Uterus (tissue), 4 donors: ENCODE results near the gene PLIN5. TPM values are rescaled to one million over a fixed set of nuclear protein-coding genes. Genes with fewer than 3 reads are reported as not detected.

Experiments
- DNase-seq, 2 donors: peaks; one replicate each; pipeline ENCODE4 v3.0.0-alpha.2; 2019 to 2020
- H3K27ac ChIP-seq, 2 donors: fragments of 200-600 bp; sonication (generic); 1 replicate in 1 of 2; 2 replicates in 1 of 2; pipeline ENCODE4 v1.5.1; 2016 to 2018
- H3K27me3 ChIP-seq, 2 donors: fragments of 200-600 bp; sonication (generic); one replicate each; pipeline ENCODE4 v1.5.1; 2018 to 2019; ENCODE audit warnings: control low read depth in 1 of 2
- H3K36me3 ChIP-seq, 2 donors: fragments of 200-600 bp; sonication (generic); one replicate each; pipeline ENCODE4 v1.5.1; 2019; ENCODE audit warnings: control low read depth in 1 of 2
- H3K4me1 ChIP-seq, 2 donors: fragments of 200-600 bp; sonication (generic); one replicate each; pipeline ENCODE4 v1.5.1; 2018 to 2019; ENCODE audit warnings: control low read depth in 1 of 2
- H3K4me3 ChIP-seq, 2 donors: fragments of 200-600 bp; sonication (generic); 1 replicate in 1 of 2; 2 replicates in 1 of 2; pipeline ENCODE4 v1.5.1; 2018 to 2019; ENCODE audit warnings: mild to moderate bottlenecking in 1 of 2
- H3K9me3 ChIP-seq, 2 donors: fragments of 200-600 bp; sonication (generic); one replicate each; pipeline ENCODE4 v1.5.1; 2019; ENCODE audit warnings: control low read depth in 1 of 2
- POLR2A ChIP-seq, 2 donors: fragments of 450-650 bp; IDR thresholded peaks; one replicate each; pipeline ENCODE4 v1.6.1; 2016; ENCODE audit warnings: antibody characterized with exemption in 2 of 2, mild to moderate bottlenecking in 1 of 2, moderate library complexity in 1 of 2
- intact Hi-C: fragments of 100-400 bp; cut with DNase I; formaldehyde crosslinking; loops from one replicate; pipeline ENCODE4 v1.15.1; 2023; ENCODE audit warnings: low total_unique reads
- total RNA-seq, 4 donors: library from RNA; depleted of rRNA in 3 of 4; stranded (reverse); fragments of >200 nt in 3 of 4; gene quantifications; one replicate each; pipeline versions ENCODE4 v1.1.0 to v1.2.4, GENCODE V29; 2014 to 2023
- TF ChIP-seq, protein P1 (sequence below), 4 experiments: fragments of 200-600 bp in 2 of 4; fragments of 450-650 bp in 2 of 4; sonication (generic) in 2 of 4; IDR thresholded peaks; one replicate each; pipeline ENCODE4 v1.5.1; 2016 to 2019; ENCODE audit warnings: antibody characterized with exemption in 4 of 4, mild to moderate bottlenecking in 2 of 4, moderate library complexity in 1 of 4
- donor health status: DM: yes; HTN: yes; CAD: no.

The PLIN5 gene
- total RNA-seq, 4 donors from 2014 or later = 1.5 to 11.1 (median 3.0) TPM

DNA sequence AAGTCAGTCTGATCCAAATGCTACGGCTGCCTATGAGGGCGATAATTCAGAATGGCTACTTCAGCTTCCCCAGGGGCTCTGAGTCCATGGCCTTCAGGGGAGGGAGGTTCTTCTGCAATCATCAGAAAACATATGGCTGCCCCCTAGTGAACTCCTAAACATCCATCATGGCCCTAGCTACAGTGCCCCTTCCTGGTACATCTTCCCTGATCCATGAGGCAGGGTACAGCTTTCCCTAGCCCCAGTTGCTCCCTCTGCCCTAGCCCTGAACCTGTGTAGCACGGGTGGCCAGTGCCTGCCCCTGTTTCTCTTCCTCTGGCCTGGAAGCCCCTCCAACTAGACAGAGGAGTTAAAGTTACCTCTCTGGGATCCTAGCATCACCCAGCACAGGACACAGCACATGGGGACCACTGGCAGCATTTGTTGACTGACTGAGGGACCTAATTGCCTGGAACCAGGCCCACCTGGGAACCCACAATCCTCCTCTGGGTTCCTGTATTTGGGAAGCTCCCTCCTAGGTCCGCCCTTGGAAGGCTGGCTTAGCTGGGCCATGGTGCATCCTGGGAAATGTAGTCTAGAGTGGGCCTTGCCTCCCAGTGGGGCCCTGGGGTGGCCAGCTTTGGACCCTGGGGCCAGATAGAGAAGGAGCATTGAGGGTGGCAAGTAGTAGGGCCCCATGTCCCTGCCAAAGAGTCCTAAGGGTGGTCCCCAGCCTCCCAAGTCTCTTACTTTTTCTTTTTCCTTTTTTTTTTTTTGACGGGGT lies 42.2 kb upstream of the PLIN5 start:
- Histone ChIP-seq H3K4me1 (peaks cover 0 to 18% of the 10 kb centered on the region in 2 donors), H3K4me3 (no peak overlapping the region), H3K27me3 (peaks cover 0 to 9% of the 10 kb centered on the region in 2 donors), H3K36me3 (no peaks in the 10 kb centered on the region), H3K27ac (no peak overlapping the region), H3K9me3 (no peaks in the 10 kb centered on the region)
- no peak for DNase-seq
- TF ChIP-seq, protein P1, sequence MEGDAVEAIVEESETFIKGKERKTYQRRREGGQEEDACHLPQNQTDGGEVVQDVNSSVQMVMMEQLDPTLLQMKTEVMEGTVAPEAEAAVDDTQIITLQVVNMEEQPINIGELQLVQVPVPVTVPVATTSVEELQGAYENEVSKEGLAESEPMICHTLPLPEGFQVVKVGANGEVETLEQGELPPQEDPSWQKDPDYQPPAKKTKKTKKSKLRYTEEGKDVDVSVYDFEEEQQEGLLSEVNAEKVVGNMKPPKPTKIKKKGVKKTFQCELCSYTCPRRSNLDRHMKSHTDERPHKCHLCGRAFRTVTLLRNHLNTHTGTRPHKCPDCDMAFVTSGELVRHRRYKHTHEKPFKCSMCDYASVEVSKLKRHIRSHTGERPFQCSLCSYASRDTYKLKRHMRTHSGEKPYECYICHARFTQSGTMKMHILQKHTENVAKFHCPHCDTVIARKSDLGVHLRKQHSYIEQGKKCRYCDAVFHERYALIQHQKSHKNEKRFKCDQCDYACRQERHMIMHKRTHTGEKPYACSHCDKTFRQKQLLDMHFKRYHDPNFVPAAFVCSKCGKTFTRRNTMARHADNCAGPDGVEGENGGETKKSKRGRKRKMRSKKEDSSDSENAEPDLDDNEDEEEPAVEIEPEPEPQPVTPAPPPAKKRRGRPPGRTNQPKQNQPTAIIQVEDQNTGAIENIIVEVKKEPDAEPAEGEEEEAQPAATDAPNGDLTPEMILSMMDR (IDR thresholded peaks at IDR 0.05) = no peak
- TF ChIP-seq POLR2A (IDR thresholded peaks at IDR 0.05) = no peak
- intact Hi-C loops = no loop called here

DNA sequence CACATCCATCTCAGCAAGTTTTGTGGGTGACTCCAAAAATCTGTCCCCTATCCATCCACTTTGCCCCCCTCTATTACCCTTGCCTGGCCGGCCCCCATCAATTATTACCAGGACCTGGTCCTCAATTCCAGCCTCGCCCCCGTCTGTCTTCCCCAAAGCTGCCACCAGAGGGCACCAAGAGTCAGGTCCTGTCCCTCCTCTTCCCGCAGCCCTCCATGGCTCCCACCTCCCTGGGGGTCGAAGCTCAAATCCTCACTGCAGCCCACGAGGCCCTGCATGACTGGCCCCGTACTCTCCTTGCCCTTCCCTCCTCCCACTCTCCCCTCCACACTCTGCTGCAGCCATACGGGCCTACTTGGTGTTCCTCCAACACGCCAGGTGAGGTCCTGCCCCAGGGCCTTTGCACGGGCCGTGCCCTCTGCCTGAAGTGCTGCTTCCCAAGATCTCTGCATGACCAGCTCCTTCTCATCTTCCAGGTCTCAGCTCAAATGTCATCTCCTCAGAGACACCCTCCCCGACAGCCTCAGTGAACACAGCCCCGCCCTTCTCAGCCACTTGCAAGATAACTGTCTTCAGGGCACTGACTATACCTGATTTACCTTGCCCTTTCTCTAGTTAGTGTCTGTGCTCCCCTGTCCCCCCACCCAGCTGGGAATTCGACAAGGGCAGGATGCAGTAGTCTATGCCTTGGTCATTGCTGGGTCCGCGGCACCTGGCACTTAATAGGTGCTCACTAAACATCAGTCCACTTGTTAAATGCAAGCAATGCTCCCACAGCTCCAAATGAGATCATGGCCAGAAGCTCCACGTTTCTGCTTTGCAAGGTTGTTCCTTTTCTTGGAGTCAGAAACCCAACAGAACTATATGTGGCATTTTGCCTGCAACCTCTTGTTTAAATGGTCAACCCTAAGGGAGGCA lies 41.3 kb upstream of the PLIN5 start:
- no peaks in the 10 kb centered on the region for H3K36me3 ChIP-seq
- H3K4me1 ChIP-seq = peaks cover 0 to 13% of the 10 kb centered on the region in 2 donors
- intact Hi-C loops = no loop called here
- H3K4me3 ChIP-seq = no peak overlapping the region
- peaks cover 0 to 9% of the 10 kb centered on the region in 2 donors for H3K27me3 ChIP-seq
- no peaks in the 10 kb centered on the region for H3K9me3 ChIP-seq
- H3K27ac ChIP-seq = peak overlapping the region; percentile 61 to 84
- TF ChIP-seq, protein P1 (IDR thresholded peaks at IDR 0.05) = peak in 3 of 4 experiments; percentile 36 to 55 (median 37)
- TF ChIP-seq POLR2A (IDR thresholded peaks at IDR 0.05) = no peak
- DNase-seq = peak; percentile 46 to 54

DNA sequence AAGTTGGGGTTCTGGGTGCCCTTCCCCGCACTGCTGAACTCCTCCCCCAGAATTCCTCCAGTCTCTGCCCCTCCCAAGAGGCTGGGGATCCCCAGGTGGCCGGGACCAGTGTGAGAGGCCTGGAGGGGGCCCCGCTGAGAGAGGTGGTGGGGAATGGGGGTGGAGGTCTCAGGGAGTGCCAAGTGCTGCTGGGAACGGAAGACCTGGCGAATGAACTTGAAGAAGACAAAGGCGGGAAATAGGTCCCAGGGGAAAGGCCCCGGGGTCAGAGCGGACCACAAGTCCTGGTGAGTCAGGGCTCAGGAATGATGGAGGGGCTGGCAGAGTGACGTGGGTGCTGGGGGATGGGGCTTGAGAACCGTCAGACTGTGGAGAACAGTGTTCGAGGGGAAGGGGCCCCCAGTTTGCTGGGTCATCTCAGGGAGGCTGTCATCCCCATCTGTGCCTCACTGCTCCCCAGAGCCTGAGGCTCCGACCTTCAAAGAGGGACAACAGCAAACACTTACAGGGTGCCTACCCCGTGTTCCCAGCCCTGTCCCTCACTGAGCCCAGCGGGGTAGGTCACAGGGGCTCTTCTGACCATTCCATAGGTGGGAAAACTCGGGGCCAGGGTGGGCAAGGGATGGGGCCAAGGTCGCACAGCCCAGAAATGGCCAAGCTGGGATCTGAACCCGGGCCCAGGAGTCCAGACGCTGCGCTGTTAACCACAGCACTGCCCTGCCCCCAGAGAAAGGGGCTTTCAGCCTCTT lies 40.4 kb upstream of the PLIN5 start:
- no peaks in the 10 kb centered on the region for H3K9me3 ChIP-seq
- H3K27me3 ChIP-seq = peaks cover 0 to 7% of the 10 kb centered on the region in 2 donors
- peak overlapping the region; percentile 61 to 84 for H3K27ac ChIP-seq
- TF ChIP-seq, protein P1 (IDR thresholded peaks at IDR 0.05) = no peak
- no peak for TF ChIP-seq POLR2A (IDR thresholded peaks at IDR 0.05)
- DNase-seq = peak; percentile 47 to 83
- H3K4me1 ChIP-seq = peaks cover 0 to 8% of the 10 kb centered on the region in 2 donors
- no peaks in the 10 kb centered on the region for H3K36me3 ChIP-seq
- H3K4me3 ChIP-seq = no peak overlapping the region
- intact Hi-C loops = no loop called here

DNA sequence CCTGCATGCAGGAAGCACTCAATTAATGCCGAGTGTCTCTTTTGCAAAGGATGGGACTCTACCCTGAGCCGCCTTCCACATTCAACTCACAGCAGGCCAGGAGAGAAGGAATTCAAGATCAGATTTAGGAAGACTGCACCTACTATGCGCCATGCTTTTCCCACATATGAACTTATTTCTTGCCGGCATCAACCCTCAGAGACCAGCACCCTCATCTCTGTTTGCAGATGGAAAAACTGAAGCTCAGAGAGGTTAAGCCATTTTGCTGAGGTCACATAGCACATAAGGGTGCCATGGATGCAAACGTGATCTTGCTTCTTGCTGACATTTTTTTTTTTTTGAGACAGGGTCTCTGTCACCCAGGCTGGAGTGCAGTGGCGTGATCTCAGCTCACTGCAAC lies 38.7 kb upstream of the PLIN5 start:
- intact Hi-C loops = no loop called here
- Histone ChIP-seq H3K27me3 (no peaks in the 10 kb centered on the region), H3K4me1 (peaks cover 0 to 6% of the 10 kb centered on the region in 2 donors), H3K36me3 (no peaks in the 10 kb centered on the region), H3K9me3 (no peaks in the 10 kb centered on the region), H3K4me3 (no peak overlapping the region), H3K27ac (no peak overlapping the region)
- TF ChIP-seq, protein P1 (IDR thresholded peaks at IDR 0.05) = no peak
- TF ChIP-seq POLR2A (IDR thresholded peaks at IDR 0.05) = no peak
- no peak for DNase-seq
